IPS DF 6.9 (cell line): Measurements from ENCODE around the gene C12orf76.

Experiments
- DNase-seq: peaks from one replicate; pipeline ENCODE4 v3.0.0-alpha.2; 2013; ENCODE audit warnings: low read depth, low spot score
- H3K27ac ChIP-seq: one replicate; pipeline ENCODE4 v1.5.1; 2013; ENCODE audit warnings: low read length, control low read depth
- H3K27me3 ChIP-seq: 2 replicates; pipeline ENCODE4 v1.6.1; 2013; ENCODE audit warnings: mild to moderate bottlenecking, low read length; ENCODE audit not compliant: control insufficient read depth, insufficient read depth
- H3K36me3 ChIP-seq: 2 replicates; pipeline ENCODE4 v1.6.1; 2013; ENCODE audit warnings: low read length; ENCODE audit not compliant: control insufficient read depth, insufficient read depth
- H3K4me1 ChIP-seq: 2 replicates; pipeline ENCODE4 v1.6.1; 2013; ENCODE audit warnings: low read length; ENCODE audit not compliant: control insufficient read depth, insufficient read depth
- H3K4me3 ChIP-seq: 2 replicates; pipeline ENCODE4 v1.5.1; 2013; ENCODE audit warnings: mild to moderate bottlenecking, low read length
- H3K9me3 ChIP-seq: 2 replicates; pipeline ENCODE4 v1.6.1; 2013; ENCODE audit warnings: low read length, inconsistent platforms; ENCODE audit not compliant: control insufficient read depth, insufficient read depth
- WGBS: extraction: QIAGEN DNeasy Blood & Tissue Kit; methylation state at CpG from one replicate; pipeline ENCODE4 v1.1.7; 2013; ENCODE audit warnings: mixed read lengths, missing lambda C conversion rate; ENCODE audit not compliant: insufficient read length, insufficient coverage; 5-methylcytosine and 5-hydroxymethylcytosine counted together

The C12orf76 gene

GRCh38 chr12:109995361-109995685 is 53.0 kb downstream of the C12orf76 start:
- no CpG with 5 or more reads among the region's 6 CpGs for WGBS
- H3K4me3 ChIP-seq: peak overlapping the region; percentile 72; the same call in 1 of the 2 replicates
- 0 out of 2 replicates have a peak, but pooled peaks cover under 1% of the 10 kb centered on the region for H3K4me1 ChIP-seq
- DNase-seq: no peak
- H3K9me3 ChIP-seq: no peaks in the 10 kb centered on the region
- H3K27ac ChIP-seq: no peak overlapping the region
- H3K36me3 ChIP-seq: no peaks in the 10 kb centered on the region
- H3K27me3 ChIP-seq: peaks cover 2% of the 10 kb centered on the region

DNA sequence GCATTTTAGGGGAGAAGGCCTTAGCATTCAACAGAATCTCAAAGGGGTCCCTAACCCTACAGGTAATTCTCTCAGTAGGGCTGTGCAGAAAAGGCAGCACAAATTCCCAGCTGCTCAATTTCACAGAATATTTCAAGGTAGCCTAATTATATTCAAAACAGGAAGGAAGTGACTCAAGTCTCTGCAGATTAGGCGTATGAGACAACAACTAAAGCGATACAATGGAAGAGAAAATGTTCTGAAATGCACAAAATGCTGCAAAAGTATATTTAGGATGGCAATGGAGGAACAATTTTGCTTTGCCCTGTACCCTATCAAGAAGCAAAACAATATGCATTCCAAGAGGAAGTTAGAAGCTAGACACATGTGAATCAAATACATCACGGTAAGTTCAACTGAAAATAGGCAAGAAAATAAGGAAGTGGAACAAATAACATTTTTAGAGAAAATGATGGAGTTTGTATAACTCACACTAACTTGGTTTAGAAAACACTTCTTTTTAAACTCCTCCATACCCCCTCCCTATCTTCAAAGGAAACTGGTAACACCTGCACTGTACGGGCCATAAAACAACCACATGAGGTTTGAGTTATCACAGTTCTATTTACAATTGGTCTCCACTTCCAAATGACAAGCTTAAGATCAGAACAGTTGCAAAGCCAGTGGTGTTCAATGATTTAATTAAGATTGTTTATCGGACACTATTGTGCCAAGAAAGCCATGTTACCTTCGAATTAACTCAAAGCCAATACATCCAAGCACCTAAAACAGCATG is 53.7 kb downstream of the C12orf76 start:
- no peaks in the 10 kb centered on the region for H3K9me3 ChIP-seq
- no peak for DNase-seq
- no peaks in the 10 kb centered on the region; the same call in 1 of the 2 replicates for H3K27me3 ChIP-seq
- no peak overlapping the region for H3K27ac ChIP-seq
- no peak overlapping the region for H3K4me3 ChIP-seq
- WGBS: no CpG with 5 or more reads among the region's 6 CpGs
- H3K4me1 ChIP-seq: no peaks in the 10 kb centered on the region
- no peaks in the 10 kb centered on the region for H3K36me3 ChIP-seq

DNA sequence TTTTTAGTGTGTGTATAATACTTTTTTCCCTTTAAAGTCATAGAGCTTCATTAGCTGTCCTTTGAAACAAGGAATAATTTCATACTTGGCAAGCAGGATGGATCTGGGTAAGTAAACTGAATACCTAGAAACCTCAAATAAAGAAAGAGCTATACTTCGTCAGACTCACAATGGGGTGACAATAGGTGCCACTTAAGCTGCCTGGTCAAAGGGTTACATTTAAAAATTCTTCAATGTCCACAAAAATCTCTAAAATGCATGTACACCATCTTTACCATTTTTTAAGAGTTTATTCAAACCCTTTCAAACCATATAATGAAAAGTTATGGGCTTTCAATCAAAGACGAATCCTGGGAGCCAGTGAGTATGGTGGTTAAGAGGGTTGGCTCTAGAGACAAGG is 55.2 kb downstream of the C12orf76 start:
- Histone ChIP-seq H3K4me1 (no peaks in the 10 kb centered on the region; the same call in 1 of the 2 replicates), H3K27ac (no peak overlapping the region), H3K36me3 (no peaks in the 10 kb centered on the region), H3K27me3 (no peaks in the 10 kb centered on the region; the same call in 1 of the 2 replicates), H3K9me3 (no peaks in the 10 kb centered on the region), H3K4me3 (no peak overlapping the region)
- DNase-seq: no peak
- no CpG with 5 or more reads among the region's 2 CpGs for WGBS

GRCh38 chr12:109991586-109991985 is 56.7 kb downstream of the C12orf76 start:
- Histone ChIP-seq H3K4me3 (no peak overlapping the region), H3K4me1 (no peaks in the 10 kb centered on the region; the same call in 1 of the 2 replicates), H3K27me3 (no peaks in the 10 kb centered on the region; the same call in 1 of the 2 replicates), H3K9me3 (no peaks in the 10 kb centered on the region), H3K36me3 (no peaks in the 10 kb centered on the region), H3K27ac (no peak overlapping the region)
- DNase-seq: no peak
- no CpG with 5 or more reads among the region's 5 CpGs for WGBS
